Spleen (tissue), 7 donors: ENCODE measurements around the gene YWHAQ.

Source experiments
- CTCF ChIP-seq, 11 experiments: fragments of 200-600 bp in 7 of 11; fragments of 450-650 bp in 4 of 11; sonication (generic) in 4 of 11; IDR thresholded peaks in 8 of 11; conservative IDR thresholded peaks in 3 of 11; 1 replicate in 7 of 11; 2 replicates in 4 of 11; pipeline versions ENCODE4 v1.4.0 to v1.8.0; 2016 to 2021; ENCODE audit warnings: antibody characterized with exemption in 11 of 11, inconsistent platforms in 4 of 11, mild to moderate bottlenecking in 1 of 11
- POLR2A ChIP-seq, 3 donors: fragments of 450-650 bp; IDR thresholded peaks; one replicate each; pipeline ENCODE4 v1.5.1; 2017; ENCODE audit warnings: antibody characterized with exemption in 3 of 3, mild to moderate bottlenecking in 1 of 3
- donor health status: DM: no; HTN: no; CAD: no; lungs with moderate emphysema.
- donor health status: DM: no; HTN: no; CAD: no.
- donor health status: DM: no; HTN: no; CAD: no.

DNA sequence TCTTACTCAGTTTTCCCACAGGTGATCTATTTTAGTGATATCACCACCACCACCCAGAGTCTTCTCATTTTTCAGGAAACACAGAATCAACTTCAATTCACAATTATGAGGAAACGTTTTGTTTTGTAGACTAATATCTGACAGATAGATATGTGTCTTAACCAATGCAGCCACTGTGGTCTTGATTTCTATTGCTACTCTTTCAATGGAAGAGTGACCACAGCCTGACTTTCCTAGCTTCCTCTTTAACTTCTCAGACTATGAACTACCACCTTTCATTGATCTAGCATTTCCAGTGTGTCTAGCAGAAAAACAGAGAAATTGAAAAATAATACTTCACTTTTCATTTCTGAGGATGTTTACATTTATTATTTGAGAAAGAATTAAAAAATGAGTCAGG lies 95.6 kb downstream of the YWHAQ start:
- TF ChIP-seq CTCF (IDR thresholded peaks at IDR 0.05 in 8 of 11, conservative IDR thresholded peaks at IDR 0.05 in 3 of 11) = no peak
- TF ChIP-seq POLR2A (IDR thresholded peaks at IDR 0.05) = no peak
